DND-41 (cell line): Measurements from ENCODE around the gene DLEU7.

Experiments used
- ATAC-seq: fragments of 200-7000 bp; cut with Tn5 transposase; 3 replicates; pipeline ENCODE4 v1.9.1; 2021; ENCODE audit warnings: low read depth; ENCODE audit not compliant: insufficient read depth
- DNase-seq: peaks from one replicate; pipeline ENCODE4 v3.0.0-alpha.2; 2020
- H2AFZ ChIP-seq: 2 replicates; pipeline ENCODE4 v1.6.0; 2012; ENCODE audit warnings: low read depth, low read length
- H3K27ac ChIP-seq: 2 replicates; pipeline ENCODE4 v1.5.1; 2012; ENCODE audit warnings: low read length, inconsistent platforms
- H3K27me3 ChIP-seq: fragments of 200-600 bp; sonication (generic); 2 replicates; pipeline ENCODE4 v1.6.0; 2012; ENCODE audit warnings: low read length, mild to moderate bottlenecking, inconsistent platforms; ENCODE audit not compliant: insufficient read depth, poor library complexity
- H3K36me3 ChIP-seq: 2 replicates; pipeline ENCODE4 v1.5.1; 2012; ENCODE audit warnings: low read length, inconsistent platforms; ENCODE audit not compliant: insufficient read depth
- H3K4me1 ChIP-seq: 2 replicates; pipeline ENCODE4 v1.5.1; 2012; ENCODE audit warnings: mild to moderate bottlenecking, low read length; ENCODE audit not compliant: insufficient read depth
- H3K4me2 ChIP-seq: 2 replicates; pipeline ENCODE4 v1.6.0; 2012; ENCODE audit warnings: mild to moderate bottlenecking, moderate library complexity, low read length, inconsistent platforms; ENCODE audit not compliant: insufficient read depth
- H3K4me3 ChIP-seq, 2 experiments: fragments of 200-600 bp in 1 of 2; shearing (Covaris generic) in 1 of 2; 2 replicates each; pipeline ENCODE4 v1.5.1; 2012 to 2016; ENCODE audit warnings: inconsistent platforms in 2 of 2, low read length in 2 of 2, mild to moderate bottlenecking in 2 of 2, low read depth in 1 of 2, moderate library complexity in 1 of 2
- H3K79me2 ChIP-seq: 2 replicates; pipeline ENCODE4 v1.6.0; 2012; ENCODE audit warnings: low read length, inconsistent platforms; ENCODE audit not compliant: insufficient read depth
- H3K9ac ChIP-seq: 2 replicates; pipeline ENCODE4 v1.6.0; 2012; ENCODE audit warnings: low read depth, mild to moderate bottlenecking, inconsistent platforms, low read length, moderate library complexity
- H3K9me3 ChIP-seq: 2 replicates; pipeline ENCODE4 v1.5.1; 2012; ENCODE audit warnings: low read length, moderate library complexity, mild to moderate bottlenecking, inconsistent platforms; ENCODE audit not compliant: insufficient read depth, severe bottlenecking
- H4K20me1 ChIP-seq: 2 replicates; pipeline ENCODE4 v1.6.0; 2012; ENCODE audit warnings: low read length; ENCODE audit not compliant: insufficient read depth
- CTCF ChIP-seq: IDR thresholded peaks from 2 replicates; pipeline ENCODE4 v1.5.1; 2012; ENCODE audit warnings: borderline replicate concordance, low read length, moderate library complexity, mild to moderate bottlenecking; ENCODE audit not compliant: poor library complexity, severe bottlenecking; ENCODE audit errors: extremely low read depth
- EZH2 ChIP-seq: IDR thresholded peaks from 3 replicates; pipeline ENCODE4 v1.6.1; 2012; ENCODE audit warnings: borderline replicate concordance, low read depth, mild to moderate bottlenecking, moderate library complexity, low read length, inconsistent platforms; ENCODE audit not compliant: severe bottlenecking

DLEU7 gene

GRCh38 chr13:50850445-50850844, 7.0 kb upstream of the DLEU7 start:
- Histone ChIP-seq H3K4me1 (peaks cover 19% of the 10 kb centered on the region), H2AFZ (no peak overlapping the region), H3K4me3 (no peak overlapping the region), H3K4me2 (no peak overlapping the region), H3K9me3 (no peaks in the 10 kb centered on the region), H4K20me1 (no peaks in the 10 kb centered on the region), H3K36me3 (no peaks in the 10 kb centered on the region), H3K27me3 (no peaks in the 10 kb centered on the region), H3K27ac (no peak overlapping the region), H3K79me2 (no peaks in the 10 kb centered on the region), H3K9ac (no peak overlapping the region)
- ATAC-seq (no peak), DNase-seq (no peak)
- TF ChIP-seq EZH2: no peak
- TF ChIP-seq CTCF: no peak

GRCh38 chr13:50847501-50847900, 4.0 kb upstream of the DLEU7 start:
- H4K20me1 ChIP-seq: no peaks in the 10 kb centered on the region
- no peaks in the 10 kb centered on the region for H3K9me3 ChIP-seq
- no peaks in the 10 kb centered on the region for H3K27me3 ChIP-seq
- H3K79me2 ChIP-seq: peaks cover 20% of the 10 kb centered on the region
- ATAC-seq: no peak
- no peak overlapping the region for H3K4me2 ChIP-seq
- no peak overlapping the region for H3K9ac ChIP-seq
- TF ChIP-seq CTCF (no peak), EZH2 (no peak)
- H3K4me3 ChIP-seq: no peak overlapping the region
- H2AFZ ChIP-seq: no peak overlapping the region
- DNase-seq: no peak
- no peaks in the 10 kb centered on the region for H3K36me3 ChIP-seq
- no peak overlapping the region; the same call in 1 of the 2 replicates for H3K27ac ChIP-seq
- H3K4me1 ChIP-seq: peaks cover 38% of the 10 kb centered on the region

- Histone ChIP-seq H3K4me2 (no peak overlapping the region), H2AFZ (peak overlapping the region; percentile 51), H4K20me1 (no peaks in the 10 kb centered on the region), H3K27ac (peak overlapping the region; percentile 89), H3K79me2 (peaks cover 26% of the 10 kb centered on the region), H3K27me3 (no peaks in the 10 kb centered on the region), H3K4me3 (no peak overlapping the region), H3K36me3 (no peaks in the 10 kb centered on the region), H3K9ac (no peak overlapping the region), H3K9me3 (no peaks in the 10 kb centered on the region), H3K4me1 (peaks cover 39% of the 10 kb centered on the region)
- TF ChIP-seq CTCF (no peak), EZH2 (no peak)
- peak; percentile 62 for ATAC-seq
- DNase-seq: peak; percentile 56
Observed at GRCh38 chr13:50846861-50847475, 3.5 kb upstream of the DLEU7 start.

- peak overlapping the region; percentile 45 for H2AFZ ChIP-seq
- no peak overlapping the region for H3K4me2 ChIP-seq
- peak overlapping the region; percentile 89 for H3K27ac ChIP-seq
- peaks cover 5% of the 10 kb centered on the region; the same call in 1 of the 2 replicates for H3K36me3 ChIP-seq
- H3K79me2 ChIP-seq: peaks cover 43% of the 10 kb centered on the region
- no peaks in the 10 kb centered on the region for H3K9me3 ChIP-seq
- H4K20me1 ChIP-seq: no peaks in the 10 kb centered on the region
- H3K4me1 ChIP-seq: peaks cover 56% of the 10 kb centered on the region
- no peak overlapping the region for H3K4me3 ChIP-seq
- TF ChIP-seq EZH2: no peak
- no peak for TF ChIP-seq CTCF
- ATAC-seq (no peak), DNase-seq (no peak)
- peak overlapping the region; percentile 34 for H3K9ac ChIP-seq
- H3K27me3 ChIP-seq: no peaks in the 10 kb centered on the region
Observed at GRCh38 chr13:50845211-50845610, 1.7 kb upstream of the DLEU7 start.
